ENCODE results near the gene CDH26. TPM values are rescaled to one million over a fixed set of nuclear protein-coding genes. Genes with fewer than 3 reads are reported as not detected.

CDH26 gene
- total RNA-seq, 1 donor from 2014 or later = not detected

- DNase-seq (ENCODE audit: low spot score) = no peak
- Mint-ChIP-seq H3K27me3 (ENCODE audit: low read depth) (no peaks in the 10 kb centered on the region), H3K4me1 (ENCODE audit: low read depth) (peaks cover 14% of the 10 kb centered on the region), H3K27ac (ENCODE audit: unreplicated experiment) (no peak overlapping the region), H3K9me3 (ENCODE audit: low read depth) (peaks cover 9% of the 10 kb centered on the region), H3K36me3 (ENCODE audit: low read depth) (no peaks in the 10 kb centered on the region), H3K4me3 (ENCODE audit: unreplicated experiment) (no peak overlapping the region)
- TF ChIP-seq CTCF (IDR thresholded peaks at IDR 0.05) = no peak
Measured at GRCh38 chr20:59984541-59984940, 26.3 kb downstream of the CDH26 start.

- Mint-ChIP-seq H3K9me3 (ENCODE audit: low read depth) (peaks cover 9% of the 10 kb centered on the region), H3K27ac (ENCODE audit: unreplicated experiment) (no peak overlapping the region), H3K36me3 (ENCODE audit: low read depth) (no peaks in the 10 kb centered on the region), H3K4me1 (ENCODE audit: low read depth) (peaks cover 14% of the 10 kb centered on the region), H3K27me3 (ENCODE audit: low read depth) (no peaks in the 10 kb centered on the region), H3K4me3 (ENCODE audit: unreplicated experiment) (no peak overlapping the region)
- no peak for DNase-seq (ENCODE audit: low spot score)
- TF ChIP-seq CTCF (IDR thresholded peaks at IDR 0.05) = no peak
Measured at GRCh38 chr20:59985164-59985563, 26.9 kb downstream of the CDH26 start.

- Mint-ChIP-seq H3K9me3 (ENCODE audit: low read depth) (peaks cover 6% of the 10 kb centered on the region), H3K27me3 (ENCODE audit: low read depth) (no peaks in the 10 kb centered on the region), H3K4me1 (ENCODE audit: low read depth) (peaks cover 14% of the 10 kb centered on the region), H3K27ac (ENCODE audit: unreplicated experiment) (no peak overlapping the region), H3K4me3 (ENCODE audit: unreplicated experiment) (no peak overlapping the region), H3K36me3 (ENCODE audit: low read depth) (no peaks in the 10 kb centered on the region)
- no peak for DNase-seq (ENCODE audit: low spot score)
- TF ChIP-seq CTCF (IDR thresholded peaks at IDR 0.05) = no peak
Measured at GRCh38 chr20:59985864-59986263, 27.6 kb downstream of the CDH26 start.

- DNase-seq (ENCODE audit: low spot score) = no peak
- Mint-ChIP-seq H3K36me3 (ENCODE audit: low read depth) (no peaks in the 10 kb centered on the region), H3K4me3 (ENCODE audit: unreplicated experiment) (no peak overlapping the region), H3K27ac (ENCODE audit: unreplicated experiment) (no peak overlapping the region), H3K4me1 (ENCODE audit: low read depth) (peaks cover 14% of the 10 kb centered on the region), H3K9me3 (ENCODE audit: low read depth) (peaks cover 1% of the 10 kb centered on the region), H3K27me3 (ENCODE audit: low read depth) (no peaks in the 10 kb centered on the region)
- no peak for TF ChIP-seq CTCF (IDR thresholded peaks at IDR 0.05)
Measured at GRCh38 chr20:59987135-59987534, 28.9 kb downstream of the CDH26 start.

- no peaks in the 10 kb centered on the region for H3K36me3 Mint-ChIP-seq (ENCODE audit: low read depth)
- TF ChIP-seq CTCF (IDR thresholded peaks at IDR 0.05) = no peak
- H3K4me3 Mint-ChIP-seq (ENCODE audit: unreplicated experiment) = no peak overlapping the region
- H3K27me3 Mint-ChIP-seq (ENCODE audit: low read depth) = no peaks in the 10 kb centered on the region
- H3K4me1 Mint-ChIP-seq (ENCODE audit: low read depth) = peaks cover 14% of the 10 kb centered on the region
- no peak overlapping the region for H3K27ac Mint-ChIP-seq (ENCODE audit: unreplicated experiment)
- H3K9me3 Mint-ChIP-seq (ENCODE audit: low read depth) = no peaks in the 10 kb centered on the region
- DNase-seq (ENCODE audit: low spot score) = no peak
Measured at GRCh38 chr20:59988141-59988540, 29.9 kb downstream of the CDH26 start.

Data from chondrocyte (in vitro differentiated cells).